HCT116 (cell line): ENCODE measurements around the gene OR2V2. TPM values are rescaled to one million over a fixed set of nuclear protein-coding genes. Genes with fewer than 3 reads are reported as not detected.

Experiments
- ATAC-seq: fragments of 200-7000 bp; cut with Tn5 transposase; 2 replicates; pipeline ENCODE4 v1.9.1; 2020; ENCODE audit warnings: mild to moderate bottlenecking, moderate library complexity
- BruUV-seq: library from RNA; stranded (reverse); fragments of 400-500 nt; replicated peaks from 2 replicates; lab custom pipeline; 2021; lab: Mats Ljungman, UMichigan
- CTCF ChIA-PET: fragments of 300-600 bp; sonication (Branson Sonifier 250); formaldehyde crosslinking; loops from one replicate; lab custom pipeline; 2021; ENCODE audit warnings: antibody characterized with exemption; lab: Charles Lee
- POLR2A ChIA-PET: fragments of 300-600, 350-600 bp; sonication (Branson Sonifier 250); formaldehyde crosslinking; loops from one replicate; lab custom pipeline; 2021; ENCODE audit warnings: antibody characterized with exemption; lab: Charles Lee
- RAD21 ChIA-PET, 2 experiments: fragments of 300-600 bp; sonication (Branson Sonifier 250); formaldehyde crosslinking; loops; one replicate each; lab custom pipeline; 2023; ENCODE audit warnings: low total read pairs in 2 of 2; ENCODE audit not compliant: uncharacterized antibody in 2 of 2, unreplicated experiment in 2 of 2, low non-redundant PET in 1 of 2; lab: Charles Lee
- DNase-seq: peaks from one replicate; pipeline ENCODE4 v3.0.0-alpha.2; 2010; ENCODE audit warnings: low read depth, low spot score
- H2AFZ ChIP-seq: fragments of 200-600 bp; shearing (Covaris generic), sonication (generic); 2 replicates; pipeline ENCODE4 v1.6.1; 2017; ENCODE audit warnings: low read depth, mixed run types, mixed read lengths, antibody characterized with exemption, low read length; ENCODE audit not compliant: poor library complexity, severe bottlenecking
- H3K27ac ChIP-seq: 2 replicates; pipeline ENCODE4 v1.5.1; 2012; ENCODE audit warnings: low read depth, low read length
- H3K27me3 ChIP-seq: fragments of 200-600 bp; sonication (generic); 2 replicates; pipeline ENCODE4 v1.6.1; 2016; ENCODE audit warnings: mixed run types, low read length, mixed read lengths; ENCODE audit not compliant: insufficient read depth
- H3K36me3 ChIP-seq, 2 experiments: fragments of 200-500 bp in 1 of 2; fragments of 200-600 bp in 1 of 2; sonication (Bioruptor generic) in 1 of 2; sonication (generic) in 1 of 2; 2 replicates each; pipeline versions ENCODE4 v1.5.1 to v1.6.1; 2014 to 2016; ENCODE audit warnings: low read length in 2 of 2, inconsistent platforms in 1 of 2, mixed read lengths in 1 of 2, mixed run types in 1 of 2; ENCODE audit not compliant: insufficient read depth in 2 of 2, control insufficient read depth in 1 of 2
- H3K4me1 ChIP-seq, 2 experiments: fragments of 200-600 bp in 1 of 2; sonication (generic) in 1 of 2; 2 replicates each; pipeline versions ENCODE4 v1.5.1 to v1.6.1; 2012 to 2017; ENCODE audit warnings: low read length in 2 of 2, inconsistent platforms in 1 of 2, mild to moderate bottlenecking in 1 of 2, mixed read lengths in 1 of 2, mixed run types in 1 of 2, moderate library complexity in 1 of 2; ENCODE audit not compliant: insufficient read depth in 2 of 2, control insufficient read depth in 1 of 2
- H3K4me2 ChIP-seq: fragments of 200-600 bp; sonication (generic); 2 replicates; pipeline ENCODE4 v1.6.1; 2017; ENCODE audit warnings: mixed run types, low read length, mixed read lengths
- H3K4me3 ChIP-seq, 2 experiments: fragments of 200-600 bp in 1 of 2; sonication (generic) in 1 of 2; replicated peaks in 1 of 2; 2 replicates each; pipeline ENCODE4 v1.5.1; 2011 to 2016; ENCODE audit warnings: low read length in 2 of 2, control low read depth in 1 of 2, low read depth in 1 of 2, mild to moderate bottlenecking in 1 of 2, mixed read lengths in 1 of 2, mixed run types in 1 of 2
- H3K79me2 ChIP-seq: fragments of 200-600 bp; sonication (generic); 2 replicates; pipeline ENCODE4 v1.6.1; 2017; ENCODE audit warnings: mild to moderate bottlenecking, mixed run types, low read length, moderate library complexity, mixed read lengths; ENCODE audit not compliant: insufficient read depth
- H3K9ac ChIP-seq: fragments of 200-600 bp; sonication (generic); 2 replicates; pipeline ENCODE4 v1.6.1; 2016; ENCODE audit warnings: low read length, mixed read lengths
- H3K9me2 ChIP-seq: fragments of 200-600 bp; sonication (generic), shearing (Covaris generic); 2 replicates; pipeline ENCODE4 v1.6.1; 2017; ENCODE audit warnings: mixed run types, mild to moderate bottlenecking, moderate library complexity; ENCODE audit not compliant: insufficient read depth
- H3K9me3 ChIP-seq, 2 experiments: fragments of 200-500 bp in 1 of 2; fragments of 200-600 bp in 1 of 2; sonication (Bioruptor generic) in 1 of 2; sonication (generic) in 1 of 2; 2 replicates each; pipeline ENCODE4 v1.6.1; 2014 to 2017; ENCODE audit warnings: low read length in 2 of 2, mixed read lengths in 2 of 2, inconsistent platforms in 1 of 2, low read depth in 1 of 2, mild to moderate bottlenecking in 1 of 2, mixed run types in 1 of 2, moderate library complexity in 1 of 2; ENCODE audit not compliant: control insufficient read depth in 1 of 2, insufficient read depth in 1 of 2
- H4K20me1 ChIP-seq: fragments of 200-600 bp; sonication (generic), shearing (Covaris generic); 2 replicates; pipeline ENCODE4 v1.6.1; 2017; ENCODE audit warnings: mixed run types, mild to moderate bottlenecking, moderate library complexity; ENCODE audit not compliant: insufficient read depth
- CBX3 ChIP-seq: IDR thresholded peaks from 2 replicates; pipeline ENCODE4 v1.6.1; 2012; ENCODE audit warnings: low read depth
- CTCF ChIP-seq, 3 experiments: fragments of 200-600 bp in 1 of 3; sonication (generic) in 1 of 3; IDR thresholded peaks in 2 of 3; conservative IDR thresholded peaks in 1 of 3; 2 replicates each; pipeline ENCODE4 v1.5.1; 2012 to 2017; ENCODE audit warnings: low read depth in 2 of 3, low read length in 2 of 3, antibody characterized with exemption in 1 of 3, borderline replicate concordance in 1 of 3, control low read depth in 1 of 3, mild to moderate bottlenecking in 1 of 3, mixed read lengths in 1 of 3, mixed run types in 1 of 3, moderate library complexity in 1 of 3; ENCODE audit not compliant: insufficient read depth in 1 of 3
- POLR2AphosphoS5 ChIP-seq: IDR thresholded peaks from 2 replicates; pipeline ENCODE4 v1.6.1; 2011; ENCODE audit warnings: mild to moderate bottlenecking, low read depth, low read length, moderate library complexity
- RAD21 ChIP-seq: IDR thresholded peaks from 2 replicates; pipeline ENCODE4 v1.6.1; 2012; ENCODE audit warnings: low read depth, mild to moderate bottlenecking
- SP1 ChIP-seq: IDR thresholded peaks from 2 replicates; pipeline ENCODE4 v1.6.1; 2012; ENCODE audit warnings: low read depth
- YY1 ChIP-seq: IDR thresholded peaks from 2 replicates; pipeline ENCODE4 v1.6.1; 2011; ENCODE audit warnings: low read length, low read depth, moderate library complexity, mild to moderate bottlenecking; ENCODE audit not compliant: insufficient replicate concordance; ENCODE audit errors: extremely low read depth
- intact Hi-C: fragments of 100-400 bp; cut with micrococcal nuclease; formaldehyde crosslinking; loops from 2 replicates; pipeline ENCODE4 v1.10.0; 2022
- total RNA-seq: library from RNA; stranded (reverse); gene quantifications from one replicate; pipeline ENCODE4 v1.2.1, GENCODE V29; 2021; ENCODE audit not compliant: unreplicated experiment
- TF ChIP-seq, protein P1 (sequence below): IDR thresholded peaks from 2 replicates; pipeline ENCODE4 v1.6.1; 2012; ENCODE audit warnings: low read depth

OR2V2 gene
- total RNA-seq, 1 experiment from 2014 or later, result not detected

- Histone ChIP-seq H4K20me1 (no peaks in the 10 kb centered on the region), H3K4me2 (peak overlapping the region; percentile 53), H3K79me2 (no peaks in the 10 kb centered on the region), H3K9ac (peak overlapping the region; percentile 63), H3K27ac (peak overlapping the region; percentile 77), H3K9me3 (no peaks in the 10 kb centered on the region), H3K27me3 (no peaks in the 10 kb centered on the region), H3K9me2 (no peaks in the 10 kb centered on the region), H2AFZ (peak overlapping the region; percentile 68), H3K4me1 (peaks cover 12 to 34% of the 10 kb centered on the region in 2 experiments), H3K36me3 (no peaks in the 10 kb centered on the region), H3K4me3 (no peak overlapping the region)
- ChIA-PET POLR2A (no interaction called here), RAD21 (no interaction called here), CTCF (interaction anchor here (1.1 kb wide), 1 partner anchor 116 kb away, joined by 3 read pairs; no protein-coding TSS in a partner anchor)
- intact Hi-C loops, result loop anchor here (1.0 to 10.0 kb wide), 3 partner anchors 115 to 375 kb away; partner anchors contain the start of gene BTNL9
- no TSS peak for BruUV-seq
- DNase-seq (peak; percentile 73), ATAC-seq (peak; percentile 85)
- TF ChIP-seq CBX3, result 0 out of 2 replicates have a peak, but pooled peaks have one; percentile 15
- peak; percentile 91 to 96 (median 91) for TF ChIP-seq CTCF (IDR thresholded peaks at IDR 0.05 in 2 of 3, conservative IDR thresholded peaks at IDR 0.05 in 1 of 3; ENCODE audit: borderline replicate concordance in 1 of 3, insufficient read depth in 1 of 3, low read depth in 2 of 3, low read length in 2 of 3)
- no peak for TF ChIP-seq POLR2AphosphoS5
- peak; percentile 28 for TF ChIP-seq YY1
- peak; percentile 92 for TF ChIP-seq RAD21
- no peak for TF ChIP-seq SP1
- TF ChIP-seq, protein P1, sequence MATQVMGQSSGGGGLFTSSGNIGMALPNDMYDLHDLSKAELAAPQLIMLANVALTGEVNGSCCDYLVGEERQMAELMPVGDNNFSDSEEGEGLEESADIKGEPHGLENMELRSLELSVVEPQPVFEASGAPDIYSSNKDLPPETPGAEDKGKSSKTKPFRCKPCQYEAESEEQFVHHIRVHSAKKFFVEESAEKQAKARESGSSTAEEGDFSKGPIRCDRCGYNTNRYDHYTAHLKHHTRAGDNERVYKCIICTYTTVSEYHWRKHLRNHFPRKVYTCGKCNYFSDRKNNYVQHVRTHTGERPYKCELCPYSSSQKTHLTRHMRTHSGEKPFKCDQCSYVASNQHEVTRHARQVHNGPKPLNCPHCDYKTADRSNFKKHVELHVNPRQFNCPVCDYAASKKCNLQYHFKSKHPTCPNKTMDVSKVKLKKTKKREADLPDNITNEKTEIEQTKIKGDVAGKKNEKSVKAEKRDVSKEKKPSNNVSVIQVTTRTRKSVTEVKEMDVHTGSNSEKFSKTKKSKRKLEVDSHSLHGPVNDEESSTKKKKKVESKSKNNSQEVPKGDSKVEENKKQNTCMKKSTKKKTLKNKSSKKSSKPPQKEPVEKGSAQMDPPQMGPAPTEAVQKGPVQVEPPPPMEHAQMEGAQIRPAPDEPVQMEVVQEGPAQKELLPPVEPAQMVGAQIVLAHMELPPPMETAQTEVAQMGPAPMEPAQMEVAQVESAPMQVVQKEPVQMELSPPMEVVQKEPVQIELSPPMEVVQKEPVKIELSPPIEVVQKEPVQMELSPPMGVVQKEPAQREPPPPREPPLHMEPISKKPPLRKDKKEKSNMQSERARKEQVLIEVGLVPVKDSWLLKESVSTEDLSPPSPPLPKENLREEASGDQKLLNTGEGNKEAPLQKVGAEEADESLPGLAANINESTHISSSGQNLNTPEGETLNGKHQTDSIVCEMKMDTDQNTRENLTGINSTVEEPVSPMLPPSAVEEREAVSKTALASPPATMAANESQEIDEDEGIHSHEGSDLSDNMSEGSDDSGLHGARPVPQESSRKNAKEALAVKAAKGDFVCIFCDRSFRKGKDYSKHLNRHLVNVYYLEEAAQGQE, result no peak
- TF ChIP-seq, all 23 proteins: peak for 4
These were observed 12.1 kb downstream of the OR2V2 start for GRCh38 chr5:181159286-181160151.
